ENCODE results near the gene CDK14. TPM values are rescaled to one million over a fixed set of nuclear protein-coding genes. Genes with fewer than 3 reads are reported as not detected.

Gene CDK14
- total and polyA plus RNA-seq, 2 of the 8 experiments (the other 6 are each of a cell fraction or from before 2014, with no cell fraction given), result 5.5 to 47.3 TPM

DNA sequence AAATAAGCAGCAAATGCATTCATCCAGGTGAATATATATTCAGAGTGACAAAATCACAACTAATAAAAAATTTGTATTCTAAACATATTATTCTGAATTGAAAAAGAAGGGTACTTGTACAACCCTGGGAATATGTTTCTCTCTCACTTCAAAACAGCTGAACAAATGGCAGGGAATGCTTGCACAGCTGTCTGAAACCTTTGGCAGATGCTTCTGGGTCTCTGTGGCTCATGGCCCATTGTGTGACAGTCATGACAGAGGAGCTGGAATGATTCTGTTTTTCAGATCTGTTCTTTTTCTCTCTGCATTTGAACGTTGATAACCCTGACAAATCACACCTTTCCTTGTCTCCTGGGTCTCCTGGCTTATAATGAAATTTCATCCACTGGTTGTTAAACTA is 392.4 kb downstream of the CDK14 start:
- no peak for FAIRE-seq
- TF ChIP-seq POLR2A (IDR thresholded peaks at IDR 0.05; ENCODE audit: control extremely low read depth in 1 of 2, low read depth in 2 of 2, low read length in 2 of 2) (no peak), BACH1 (IDR thresholded peaks at IDR 0.05; ENCODE audit: low read length) (no peak), POLR2AphosphoS5 (IDR thresholded peaks at IDR 0.05; ENCODE audit: low read depth, low read length) (no peak), HDAC6 (IDR thresholded peaks at IDR 0.05; ENCODE audit: low read depth, low read length) (no peak), CTCF (IDR thresholded peaks at IDR 0.05; ENCODE audit: control extremely low read depth in 1 of 3, insufficient read depth in 1 of 3, low read depth in 1 of 3, low read length in 3 of 3) (no peak), CEBPB (IDR thresholded peaks at IDR 0.05; ENCODE audit: low read depth, low read length) (no peak), SP2 (IDR thresholded peaks at IDR 0.05; ENCODE audit: low read length) (no peak), NRF1 (IDR thresholded peaks at IDR 0.05; ENCODE audit: low read depth, low read length) (no peak), RFX5 (IDR thresholded peaks at IDR 0.05; ENCODE audit: borderline replicate concordance, low read depth, low read length) (no peak), RNF2 (IDR thresholded peaks at IDR 0.05; ENCODE audit: borderline replicate concordance, low read depth, low read length, missing control alignments, poor library complexity, severe bottlenecking) (no peak)
- TF ChIP-seq, protein P1, sequence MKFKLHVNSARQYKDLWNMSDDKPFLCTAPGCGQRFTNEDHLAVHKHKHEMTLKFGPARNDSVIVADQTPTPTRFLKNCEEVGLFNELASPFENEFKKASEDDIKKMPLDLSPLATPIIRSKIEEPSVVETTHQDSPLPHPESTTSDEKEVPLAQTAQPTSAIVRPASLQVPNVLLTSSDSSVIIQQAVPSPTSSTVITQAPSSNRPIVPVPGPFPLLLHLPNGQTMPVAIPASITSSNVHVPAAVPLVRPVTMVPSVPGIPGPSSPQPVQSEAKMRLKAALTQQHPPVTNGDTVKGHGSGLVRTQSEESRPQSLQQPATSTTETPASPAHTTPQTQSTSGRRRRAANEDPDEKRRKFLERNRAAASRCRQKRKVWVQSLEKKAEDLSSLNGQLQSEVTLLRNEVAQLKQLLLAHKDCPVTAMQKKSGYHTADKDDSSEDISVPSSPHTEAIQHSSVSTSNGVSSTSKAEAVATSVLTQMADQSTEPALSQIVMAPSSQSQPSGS (IDR thresholded peaks at IDR 0.05; ENCODE audit: low read length), result no peak

More for the DNA sequence above, 392.4 kb downstream of the CDK14 start:
- Histone ChIP-seq H3K79me2 (ENCODE audit: control insufficient read depth in 1 of 2, insufficient read depth in 2 of 2, low read length in 2 of 2) (no peaks in the 10 kb centered on the region), H3K27ac (ENCODE audit: low read depth, low read length) (no peak overlapping the region), H4K20me1 (replicated peaks in 1 of 2; ENCODE audit: control insufficient read depth in 1 of 2, insufficient read depth in 2 of 2, low read length in 2 of 2) (no peaks in the 10 kb centered on the region), H3K23ac (ENCODE audit: insufficient read length) (no peak overlapping the region), H3K4me2 (ENCODE audit: insufficient read depth in 1 of 2, low read depth in 2 of 2, low read length in 2 of 2) (no peak overlapping the region), H3K14ac (ENCODE audit: insufficient read length) (no peak overlapping the region), H3K56ac (replicated peaks; ENCODE audit: insufficient read length, low read depth, low read length) (no peak overlapping the region), H3K27me3 (replicated peaks in 1 of 4; ENCODE audit: control insufficient read depth in 3 of 4, extremely low read depth in 1 of 4, insufficient read depth in 3 of 4, low read length in 3 of 4) (no peaks in the 10 kb centered on the region), H2BK12ac (ENCODE audit: low read depth, low read length) (no peak overlapping the region), H4K8ac (ENCODE audit: extremely low read depth, insufficient read depth, low read length) (no peak overlapping the region), H3K4me3 (ENCODE audit: extremely low read depth in 1 of 4, insufficient read depth in 2 of 4, low read depth in 3 of 4, low read length in 4 of 4) (no peak overlapping the region), H2AK5ac (ENCODE audit: low read depth, low read length) (no peak overlapping the region), H4K5ac (ENCODE audit: insufficient read length, low read depth, low read length) (no peak overlapping the region), H3K18ac (ENCODE audit: extremely low read depth, low read length) (no peak overlapping the region), H2BK20ac (ENCODE audit: low read length) (no peak overlapping the region), H3K79me1 (ENCODE audit: low read depth, low read length) (no peaks in the 10 kb centered on the region), H2AFZ (ENCODE audit: low read length) (no peak overlapping the region), H2BK120ac (replicated peaks; ENCODE audit: low read depth, low read length) (no peak overlapping the region), H3K9me3 (ENCODE audit: insufficient read depth in 2 of 2, low read depth in 1 of 2, low read length in 1 of 2) (no peaks in the 10 kb centered on the region), H2BK5ac (ENCODE audit: low read depth, low read length) (no peak overlapping the region), H3K36me3 (ENCODE audit: control insufficient read depth in 2 of 4, insufficient read depth in 4 of 4, low read length in 3 of 4) (no peaks in the 10 kb centered on the region; a peak in 2 of 8 replicates), H3K23me2 (ENCODE audit: low read depth, low read length) (no peaks in the 10 kb centered on the region; the same call in 1 of the 2 replicates), H3K4me1 (replicated peaks in 1 of 4; ENCODE audit: control insufficient read depth in 3 of 4, insufficient read depth in 4 of 4, low read length in 3 of 4) (no peaks in the 10 kb centered on the region), H4K91ac (replicated peaks; ENCODE audit: insufficient read length, low read length) (no peak overlapping the region), H3K4ac (replicated peaks; ENCODE audit: insufficient read length, low read depth, low read length) (no peak overlapping the region), H3K9ac (replicated peaks in 1 of 4; ENCODE audit: extremely low read depth in 1 of 4, low read depth in 3 of 4, low read length in 3 of 4) (no peak overlapping the region), H2BK15ac (ENCODE audit: low read length) (no peak overlapping the region)
- POLR2A ChIA-PET (ENCODE audit: partially characterized antibody), result no interaction called here
- WGBS, 2 experiments (ENCODE audit: extremely low coverage in 1 of 2, insufficient coverage in 1 of 2, insufficient read length in 1 of 2, insufficient replicate concordance in 2 of 2, low coverage in 1 of 2, low lambda C conversion rate in 2 of 2, missing lambda C conversion rate in 1 of 2), result 80% methylated on average over 1 of the region's 1 CpG; no CpG with 5 or more reads in 1 of the 2 experiments
- CTCF ChIA-PET (ENCODE audit: partially characterized antibody), result interaction anchor here (1.5 to 1.7 kb wide), 3 partner anchors 14 to 533 kb away, joined by 3 to 4 read pairs (median 3); no protein-coding TSS in a partner anchor
- DNase-seq (ENCODE audit: low read depth in 1 of 2, low spot score in 2 of 2), result no peak
